ENCODE data around the gene ABCA13.

DNA sequence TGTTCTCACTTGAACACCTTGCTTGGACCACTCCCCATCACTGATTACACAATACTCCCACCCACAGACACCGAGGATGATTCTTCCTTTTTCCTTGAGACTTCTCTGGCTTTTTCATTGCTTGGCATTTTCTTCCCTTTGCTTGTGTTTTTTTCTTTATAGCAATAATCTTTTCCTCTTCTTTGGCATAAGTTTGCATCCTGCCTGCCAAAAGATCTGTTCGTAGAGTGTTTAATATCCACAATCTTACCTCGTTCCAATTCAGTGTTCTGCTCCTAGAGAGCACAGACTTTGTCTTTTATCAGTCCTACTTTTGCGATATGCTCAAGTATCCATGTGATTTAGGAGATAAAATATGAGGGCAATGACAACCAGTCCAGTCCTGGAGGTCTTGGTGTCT lies 449.8 kb downstream of the ABCA13 start:
- TF ChIP-seq, protein P1, sequence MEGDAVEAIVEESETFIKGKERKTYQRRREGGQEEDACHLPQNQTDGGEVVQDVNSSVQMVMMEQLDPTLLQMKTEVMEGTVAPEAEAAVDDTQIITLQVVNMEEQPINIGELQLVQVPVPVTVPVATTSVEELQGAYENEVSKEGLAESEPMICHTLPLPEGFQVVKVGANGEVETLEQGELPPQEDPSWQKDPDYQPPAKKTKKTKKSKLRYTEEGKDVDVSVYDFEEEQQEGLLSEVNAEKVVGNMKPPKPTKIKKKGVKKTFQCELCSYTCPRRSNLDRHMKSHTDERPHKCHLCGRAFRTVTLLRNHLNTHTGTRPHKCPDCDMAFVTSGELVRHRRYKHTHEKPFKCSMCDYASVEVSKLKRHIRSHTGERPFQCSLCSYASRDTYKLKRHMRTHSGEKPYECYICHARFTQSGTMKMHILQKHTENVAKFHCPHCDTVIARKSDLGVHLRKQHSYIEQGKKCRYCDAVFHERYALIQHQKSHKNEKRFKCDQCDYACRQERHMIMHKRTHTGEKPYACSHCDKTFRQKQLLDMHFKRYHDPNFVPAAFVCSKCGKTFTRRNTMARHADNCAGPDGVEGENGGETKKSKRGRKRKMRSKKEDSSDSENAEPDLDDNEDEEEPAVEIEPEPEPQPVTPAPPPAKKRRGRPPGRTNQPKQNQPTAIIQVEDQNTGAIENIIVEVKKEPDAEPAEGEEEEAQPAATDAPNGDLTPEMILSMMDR (conservative IDR thresholded peaks at IDR 0.05): no peak
- TF ChIP-seq EZH2 (IDR thresholded peaks at IDR 0.05; ENCODE audit: low read depth): no peak

All from PC-9 (cell line).